Measurements from ENCODE around the gene DSTN. TPM values are rescaled to one million over a fixed set of nuclear protein-coding genes. Genes with fewer than 3 reads are reported as not detected.

Gene DSTN
- total RNA-seq, 2 experiments from 2014 or later = 25.5 to 58.1 TPM

GRCh38 chr20:17587148-17587547 lies 17.3 kb downstream of the DSTN start:
- no peaks in the 10 kb centered on the region for H3K9me2 ChIP-seq (ENCODE audit: insufficient read depth, low read length)
- H4K20me1 ChIP-seq (ENCODE audit: insufficient read depth, low read length) = 0 out of 2 replicates have a peak, but pooled peaks cover 3% of the 10 kb centered on the region
- H3K36me3 ChIP-seq (ENCODE audit: insufficient read depth, low read length) = no peaks in the 10 kb centered on the region
- CTCF ChIA-PET (ENCODE audit: unreplicated experiment) = no interaction called here
- H3K27ac ChIP-seq (ENCODE audit: low read depth, low read length, poor library complexity, severe bottlenecking) = no peak overlapping the region
- H3K4me2 ChIP-seq (ENCODE audit: low read length) = no peak overlapping the region
- no TSS peak for BruUV-seq (replicated peaks)
- intact Hi-C loops (cut with micrococcal nuclease; ENCODE audit: unreplicated experiment) = no loop called here
- TF ChIP-seq EZH2phosphoT487 (IDR thresholded peaks at IDR 0.05; ENCODE audit: borderline replicate concordance, low read depth, low read length) (no peak), CTCF (conservative IDR thresholded peaks at IDR 0.05; ENCODE audit: low read length) (no peak)
- no peaks in the 10 kb centered on the region for H3K79me2 ChIP-seq (ENCODE audit: insufficient read depth, low read depth, low read length)
- peaks cover 6% of the 10 kb centered on the region for H3K4me1 ChIP-seq (ENCODE audit: insufficient read depth, low read length, poor library complexity, severe bottlenecking)
- no peak for DNase-seq (ENCODE audit: low spot score)
- H3K4me3 ChIP-seq (ENCODE audit: low read depth, low read length, poor library complexity, severe bottlenecking) = no peak overlapping the region
- no peak overlapping the region for H2AFZ ChIP-seq (ENCODE audit: low read length)
- H3K9me3 ChIP-seq (ENCODE audit: low read length) = no peaks in the 10 kb centered on the region
- POLR2A ChIA-PET = interaction anchor here (0.6 to 1.8 kb wide), 4 partner anchors 16 to 864 kb away, joined by 3 to 8 read pairs (median 5); no protein-coding TSS in a partner anchor

- H3K79me2 ChIP-seq (ENCODE audit: insufficient read depth, low read depth, low read length) = no peaks in the 10 kb centered on the region
- no peaks in the 10 kb centered on the region for H3K36me3 ChIP-seq (ENCODE audit: insufficient read depth, low read length)
- peaks cover 6% of the 10 kb centered on the region for H3K4me1 ChIP-seq (ENCODE audit: insufficient read depth, low read length, poor library complexity, severe bottlenecking)
- TF ChIP-seq EZH2phosphoT487 (IDR thresholded peaks at IDR 0.05; ENCODE audit: borderline replicate concordance, low read depth, low read length) (no peak), CTCF (conservative IDR thresholded peaks at IDR 0.05; ENCODE audit: low read length) (no peak)
- no peaks in the 10 kb centered on the region for H3K9me2 ChIP-seq (ENCODE audit: insufficient read depth, low read length)
- POLR2A ChIA-PET = interaction anchor here (0.8 to 1.6 kb wide), 2 partner anchors 16 to 260 kb away, joined by 6 to 8 read pairs; no protein-coding TSS in a partner anchor
- intact Hi-C loops (cut with micrococcal nuclease; ENCODE audit: unreplicated experiment) = no loop called here
- H3K4me3 ChIP-seq (ENCODE audit: low read depth, low read length, poor library complexity, severe bottlenecking) = no peak overlapping the region
- H3K4me2 ChIP-seq (ENCODE audit: low read length) = no peak overlapping the region
- no TSS peak for BruUV-seq (replicated peaks)
- no peak overlapping the region for H2AFZ ChIP-seq (ENCODE audit: low read length)
- no peak overlapping the region for H3K27ac ChIP-seq (ENCODE audit: low read depth, low read length, poor library complexity, severe bottlenecking)
- DNase-seq (ENCODE audit: low spot score) = no peak
- CTCF ChIA-PET (ENCODE audit: unreplicated experiment) = no interaction called here
- H3K9me3 ChIP-seq (ENCODE audit: low read length) = no peaks in the 10 kb centered on the region
- 0 out of 2 replicates have a peak, but pooled peaks cover 3% of the 10 kb centered on the region for H4K20me1 ChIP-seq (ENCODE audit: insufficient read depth, low read length)
These were observed 17.9 kb downstream of the DSTN start for GRCh38 chr20:17587824-17588223.

GRCh38 chr20:17589161-17589834 lies 19.4 kb downstream of the DSTN start:
- intact Hi-C loops (cut with micrococcal nuclease; ENCODE audit: unreplicated experiment) = no loop called here
- Histone ChIP-seq H3K27ac (ENCODE audit: low read depth, low read length, poor library complexity, severe bottlenecking) (no peak overlapping the region), H3K9me2 (ENCODE audit: insufficient read depth, low read length) (no peaks in the 10 kb centered on the region), H3K36me3 (ENCODE audit: insufficient read depth, low read length) (no peaks in the 10 kb centered on the region), H3K4me2 (ENCODE audit: low read length) (no peak overlapping the region), H3K4me1 (ENCODE audit: insufficient read depth, low read length, poor library complexity, severe bottlenecking) (peaks cover 6% of the 10 kb centered on the region), H3K4me3 (ENCODE audit: low read depth, low read length, poor library complexity, severe bottlenecking) (no peak overlapping the region), H3K9me3 (ENCODE audit: low read length) (no peaks in the 10 kb centered on the region), H4K20me1 (ENCODE audit: insufficient read depth, low read length) (0 out of 2 replicates have a peak, but pooled peaks cover 3% of the 10 kb centered on the region), H2AFZ (ENCODE audit: low read length) (no peak overlapping the region), H3K79me2 (ENCODE audit: insufficient read depth, low read depth, low read length) (no peaks in the 10 kb centered on the region)
- ChIA-PET CTCF (ENCODE audit: unreplicated experiment) (no interaction called here), POLR2A (interaction anchor here (0.9 to 1.6 kb wide), 3 partner anchors 8 to 18 kb away, joined by 3 to 6 read pairs (median 4); no protein-coding TSS in a partner anchor)
- BruUV-seq (replicated peaks) = no TSS peak
- DNase-seq (ENCODE audit: low spot score) = no peak
- TF ChIP-seq EZH2phosphoT487 (IDR thresholded peaks at IDR 0.05; ENCODE audit: borderline replicate concordance, low read depth, low read length) = no peak
- TF ChIP-seq CTCF (conservative IDR thresholded peaks at IDR 0.05; ENCODE audit: low read length) = no peak

All from OCI-LY7 (cell line).